ENCODE data around the gene FBXL3.

The FBXL3 gene, protein sequence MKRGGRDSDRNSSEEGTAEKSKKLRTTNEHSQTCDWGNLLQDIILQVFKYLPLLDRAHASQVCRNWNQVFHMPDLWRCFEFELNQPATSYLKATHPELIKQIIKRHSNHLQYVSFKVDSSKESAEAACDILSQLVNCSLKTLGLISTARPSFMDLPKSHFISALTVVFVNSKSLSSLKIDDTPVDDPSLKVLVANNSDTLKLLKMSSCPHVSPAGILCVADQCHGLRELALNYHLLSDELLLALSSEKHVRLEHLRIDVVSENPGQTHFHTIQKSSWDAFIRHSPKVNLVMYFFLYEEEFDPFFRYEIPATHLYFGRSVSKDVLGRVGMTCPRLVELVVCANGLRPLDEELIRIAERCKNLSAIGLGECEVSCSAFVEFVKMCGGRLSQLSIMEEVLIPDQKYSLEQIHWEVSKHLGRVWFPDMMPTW

DNA sequence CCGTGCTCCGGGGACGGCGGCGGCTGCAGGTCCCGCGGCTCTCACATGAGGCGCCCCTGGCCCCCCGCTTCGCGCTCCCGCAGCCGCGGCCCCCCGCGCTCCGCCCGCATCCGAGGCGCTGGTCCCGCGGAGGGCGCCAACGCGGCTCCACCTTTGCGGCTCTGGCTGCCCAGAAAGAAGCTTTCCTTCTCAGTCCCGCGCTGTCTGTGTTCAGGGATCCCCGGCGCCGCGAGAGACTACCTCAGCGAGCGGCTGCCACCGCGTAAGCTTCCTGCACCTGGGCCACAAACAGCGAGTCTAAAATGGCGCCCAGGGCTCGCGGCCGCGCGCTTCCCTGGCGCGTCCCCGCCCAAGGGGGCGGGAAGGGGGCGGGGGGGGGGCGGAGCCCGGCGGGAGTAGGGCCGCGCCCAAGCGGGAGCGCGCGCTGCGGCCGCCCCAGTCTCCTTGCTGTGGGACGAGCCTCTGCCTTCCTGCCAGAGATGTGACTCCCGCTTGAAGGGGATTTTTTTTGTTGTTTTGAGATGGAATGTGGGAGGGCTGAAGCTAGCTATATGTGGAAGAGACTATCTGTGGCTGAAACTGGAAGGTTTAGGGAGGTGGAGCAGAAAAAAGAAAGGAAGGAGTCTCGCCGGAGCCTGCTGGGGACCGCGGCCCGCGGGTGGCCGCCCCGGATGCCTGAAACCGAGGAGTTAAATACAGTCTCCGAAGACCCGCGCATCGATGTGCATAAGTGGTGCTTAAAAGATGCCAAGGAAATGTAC, at the start of gene FBXL3:
TSS of gene FBXL3 (minus strand) at position 299 of the 761 bp plus-strand sequence. CDS start 5,299 bp downstream, outside the sequence.
- DNase-seq = peak; percentile 89

DNA sequence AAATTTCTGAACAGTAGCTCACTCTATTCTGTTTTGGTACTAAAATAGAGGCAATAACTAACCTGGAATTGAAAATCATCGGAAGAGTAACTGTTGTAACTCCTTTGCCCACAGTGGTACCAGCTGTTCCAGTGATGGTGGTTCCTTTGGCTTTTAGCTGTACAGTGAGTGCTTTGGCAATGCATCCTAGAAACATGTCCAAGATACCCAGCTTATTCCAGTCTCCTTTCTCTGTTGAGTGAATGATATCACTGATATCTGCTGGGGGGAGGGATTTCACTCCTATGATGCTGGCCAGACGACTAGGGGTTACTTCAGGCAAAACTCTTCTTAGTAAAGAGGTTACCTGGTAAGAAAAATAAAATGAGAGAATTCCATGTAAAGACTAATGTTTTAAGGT, 40.6 kb upstream of the FBXL3 start:
- no peak for DNase-seq

- no peak for DNase-seq
Observed at GRCh38 chr13:77065461-77066147, 38.6 kb upstream of the FBXL3 start.

DNA sequence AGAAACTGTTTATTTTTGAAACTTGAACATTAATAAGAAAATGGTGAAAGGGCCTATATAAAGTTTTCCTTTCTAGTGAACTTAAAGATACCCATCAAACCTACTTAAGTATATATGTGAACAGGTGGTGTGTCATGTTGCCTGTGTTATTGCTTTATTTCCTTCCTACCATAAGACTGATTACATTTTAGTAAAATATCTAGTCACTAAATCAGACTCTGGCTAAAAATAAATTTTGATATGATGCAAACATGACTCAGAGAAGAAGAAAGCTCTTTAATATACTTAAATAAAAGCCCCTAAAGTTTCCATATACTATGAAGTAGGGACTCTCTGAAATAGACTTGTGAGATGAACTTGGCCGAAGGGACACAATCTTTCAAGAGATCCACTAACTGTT, 35.1 kb upstream of the FBXL3 start:
- no peak for DNase-seq

GRCh38 chr13:77061362-77061761, 34.4 kb upstream of the FBXL3 start:
- no peak for DNase-seq

DNA sequence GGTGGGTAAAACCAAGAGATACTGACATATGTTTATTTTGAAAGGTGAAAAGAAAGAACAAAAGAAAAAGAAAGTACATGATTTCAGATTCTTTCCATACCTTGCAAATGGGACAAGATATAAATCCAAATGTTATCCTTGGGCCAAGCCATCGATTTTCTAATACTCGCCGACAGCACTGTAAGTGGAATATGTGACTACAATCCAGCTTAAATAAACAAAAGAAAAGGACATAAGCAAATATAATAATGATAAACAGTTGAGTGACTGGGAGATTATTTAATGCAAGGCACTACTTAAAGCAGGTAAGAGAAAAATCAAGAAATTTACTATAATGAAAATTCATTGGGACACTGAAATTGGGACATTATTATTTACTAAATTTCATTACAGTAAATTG, 29.9 kb upstream of the FBXL3 start:
- no peak for DNase-seq

DNA sequence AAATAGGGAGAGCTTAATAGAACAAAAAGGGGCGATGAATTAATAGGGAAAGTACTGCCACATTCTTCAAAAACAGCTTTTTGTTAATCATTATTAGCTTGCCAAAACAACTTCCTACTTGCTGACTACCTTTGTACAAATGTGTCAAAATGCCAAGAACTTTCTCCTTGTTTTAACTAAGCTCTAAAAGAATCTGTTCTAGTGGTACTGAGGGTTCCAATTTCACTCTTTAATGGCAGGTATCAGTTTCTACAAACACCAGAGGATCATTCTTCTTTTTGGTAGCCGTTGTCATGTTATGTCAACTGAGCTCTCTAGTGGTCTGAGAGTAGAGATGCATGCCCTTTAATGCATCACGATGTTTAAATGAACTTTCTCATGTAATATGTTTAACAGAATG, 29.4 kb upstream of the FBXL3 start:
- no peak for DNase-seq

GRCh38 chr13:77055158-77055557, 28.2 kb upstream of the FBXL3 start:
- DNase-seq = no peak

DNA sequence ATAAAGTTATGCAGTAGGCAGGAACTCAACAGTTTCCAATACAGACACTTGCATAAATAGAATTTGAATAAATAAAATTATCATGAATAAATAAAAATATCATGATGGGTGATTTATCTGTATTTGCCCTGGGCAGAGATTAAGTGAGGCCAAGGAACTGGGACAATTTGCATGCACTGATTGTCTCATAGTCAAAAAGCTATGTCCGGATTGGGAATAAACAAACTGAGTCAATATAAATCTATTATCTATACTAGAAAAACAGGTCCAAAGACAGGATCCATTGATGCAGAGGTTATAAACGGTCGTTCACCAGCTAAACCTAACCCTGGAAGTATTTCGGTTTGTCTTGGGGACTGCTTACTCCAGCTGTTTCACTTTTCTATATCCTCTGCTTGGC, 26.2 kb upstream of the FBXL3 start:
- DNase-seq = no peak

- DNase-seq = no peak
Observed at GRCh38 chr13:77048681-77049080, 21.7 kb upstream of the FBXL3 start.

DNA sequence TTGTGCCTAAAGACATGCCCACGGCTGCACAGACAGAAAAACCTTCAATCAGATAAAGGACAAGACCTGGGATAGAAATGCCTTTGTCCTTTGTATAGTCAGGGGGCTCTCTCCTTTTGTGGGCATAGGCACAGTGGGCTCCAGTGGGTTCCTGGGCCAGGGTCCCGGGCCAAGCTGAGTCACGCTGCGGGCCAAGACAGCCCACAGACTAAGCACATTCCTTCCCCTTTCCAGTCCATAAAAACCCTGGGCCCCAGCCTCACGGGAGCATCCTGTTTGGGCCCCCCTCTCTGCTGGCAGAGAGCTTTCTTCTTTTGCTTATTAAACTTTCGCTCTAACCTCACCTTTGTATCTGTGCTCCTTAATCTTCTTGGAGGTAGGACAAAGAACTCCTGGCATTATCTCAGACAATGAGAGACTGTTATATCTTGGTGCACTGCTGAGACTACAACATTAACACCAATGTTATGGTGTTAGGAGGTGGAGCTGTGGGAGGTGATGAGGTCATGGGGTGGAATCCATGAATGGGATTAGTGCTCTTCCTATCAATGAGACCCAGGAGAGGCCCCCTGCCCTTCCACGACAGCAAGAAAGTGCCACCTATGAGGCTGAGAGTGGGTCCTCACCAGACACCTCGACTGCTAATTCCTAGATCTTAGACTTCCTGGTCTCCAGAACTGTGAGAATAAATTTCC, 20.8 kb upstream of the FBXL3 start:
- no peak for DNase-seq

DNA sequence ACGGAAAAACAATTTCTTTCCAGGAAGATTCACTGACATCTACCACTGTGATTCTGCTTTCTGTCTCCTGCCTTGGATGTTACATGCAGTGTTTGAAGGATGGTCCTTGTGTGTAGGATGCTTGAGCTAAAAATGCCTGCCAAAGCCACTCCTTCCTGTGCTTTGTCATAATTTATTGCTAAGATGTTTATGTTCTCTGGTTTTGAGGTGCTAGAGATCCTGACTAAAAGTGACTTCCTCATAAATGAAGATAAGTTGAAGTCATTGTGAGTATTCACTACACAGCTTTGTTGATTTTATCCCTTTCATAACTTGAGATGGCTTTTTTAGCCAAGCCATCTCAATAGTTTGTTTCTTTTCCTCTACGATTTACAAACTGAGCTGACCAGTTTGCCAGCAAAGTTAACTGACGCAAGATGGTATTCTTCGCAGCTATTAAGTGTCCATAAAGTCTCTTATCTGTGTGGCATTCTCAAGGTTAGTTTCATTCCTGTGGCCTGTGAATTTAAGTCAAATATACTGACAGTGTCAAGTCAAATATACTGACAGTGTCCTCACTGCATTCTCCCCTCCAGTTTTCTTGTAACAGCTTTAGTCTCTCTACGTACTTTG, 15.7 kb upstream of the FBXL3 start:
- no peak for DNase-seq

- DNase-seq = no peak
Observed at GRCh38 chr13:77040835-77041234, 13.9 kb upstream of the FBXL3 start.

DNA sequence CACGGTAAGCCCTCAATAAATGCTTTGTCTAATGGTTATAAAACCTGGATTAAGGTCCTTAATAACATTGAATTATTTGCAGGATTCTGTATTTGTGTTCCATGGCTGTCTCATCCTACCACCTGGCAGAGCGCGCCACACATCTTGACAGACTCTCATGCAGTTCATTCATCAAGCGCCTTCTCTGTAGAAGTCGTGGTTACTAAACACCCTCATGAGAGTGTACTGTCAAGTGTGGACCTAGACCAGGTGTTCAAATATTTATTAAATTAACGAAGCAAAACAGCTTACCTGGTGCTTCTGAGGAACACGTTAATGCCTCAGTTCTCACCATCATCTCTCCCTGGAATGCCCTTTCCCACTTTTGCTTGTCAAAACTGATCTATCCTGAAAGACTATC, 13.1 kb upstream of the FBXL3 start:
- no peak for DNase-seq

DNA sequence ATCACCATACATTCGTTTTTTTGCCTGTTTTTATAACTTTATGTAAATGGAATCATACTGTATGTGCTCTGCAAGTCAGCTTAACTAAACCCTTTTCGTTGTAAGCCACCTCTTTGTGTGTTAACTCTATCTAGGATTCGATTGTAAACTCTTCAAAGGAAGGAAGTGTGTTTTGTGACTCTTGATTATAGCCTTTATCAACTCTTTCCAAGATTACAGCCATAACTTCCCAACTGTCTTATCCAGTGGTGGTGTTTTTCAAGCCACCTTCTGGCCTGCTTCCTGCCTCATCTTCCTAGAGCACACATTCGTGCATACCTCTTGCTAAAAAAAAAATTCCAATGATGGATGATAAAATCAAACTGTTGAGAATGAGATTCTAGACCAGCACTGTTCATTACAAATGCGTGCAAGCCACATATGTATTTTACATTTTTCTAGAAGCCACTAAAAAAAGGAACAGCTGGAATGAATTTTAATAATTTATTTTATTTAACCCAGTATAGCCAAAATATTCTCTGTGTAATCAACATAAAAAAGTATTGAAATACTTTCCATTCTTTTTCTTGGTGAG, 12.0 kb upstream of the FBXL3 start:
- no peak for DNase-seq

DNA sequence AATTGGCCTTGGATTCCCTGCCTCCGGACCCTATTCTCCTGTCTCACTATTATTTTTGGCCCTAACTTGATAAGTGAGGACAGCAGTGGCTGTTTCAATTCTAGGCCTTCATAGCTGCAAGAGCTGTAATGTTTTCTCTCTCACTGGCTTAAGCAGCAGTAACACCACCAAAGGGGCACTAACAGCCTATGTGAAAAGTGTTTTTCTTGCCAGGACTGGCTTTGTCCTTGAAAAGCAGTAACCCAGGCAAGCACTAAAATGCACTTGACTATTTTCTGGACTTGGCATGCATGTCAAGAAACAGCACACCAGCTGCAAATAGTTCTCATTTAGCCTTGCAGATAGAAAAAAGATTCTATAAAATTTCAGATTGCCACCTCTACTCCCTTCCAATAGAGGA, 9.3 kb upstream of the FBXL3 start:
- peak; percentile 23 for DNase-seq

GRCh38 chr13:77034881-77035280, 7.9 kb upstream of the FBXL3 start:
- no peak for DNase-seq

GRCh38 chr13:77033717-77034302, 6.9 kb upstream of the FBXL3 start:
- DNase-seq = no peak

GRCh38 chr13:77031656-77032243, 4.8 kb upstream of the FBXL3 start:
- DNase-seq = no peak

DNA sequence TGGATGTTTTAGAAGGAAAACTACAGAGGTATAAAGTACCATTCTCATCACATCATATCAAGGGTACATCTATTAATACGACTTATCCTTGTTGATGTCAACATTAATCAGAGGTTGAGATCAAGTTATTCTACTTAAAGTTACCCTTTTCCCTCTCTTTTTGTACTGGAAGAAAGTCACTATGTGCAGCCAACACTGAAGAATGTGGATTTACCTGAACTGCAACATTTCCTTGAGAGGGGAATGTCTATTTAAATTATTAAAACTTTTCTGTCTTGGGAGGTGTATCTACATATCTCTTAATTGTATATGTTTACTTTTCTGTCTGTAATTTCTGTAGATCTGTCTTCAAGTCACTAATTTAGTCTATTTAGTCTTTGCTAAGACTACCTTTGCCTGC, 2.5 kb upstream of the FBXL3 start:
- no peak for DNase-seq

GRCh38 chr13:77028202-77028601, 1.2 kb upstream of the FBXL3 start:
- no peak for DNase-seq

Measured in NCI-H1092 treated with DMSO at 0.1 percent for 48 hours (cell line).